Epithelial cell of esophagus (primary cell): ENCODE measurements around the gene SPSB1.
"Not testable (repeated sequence)": the region's sequence is repeated elsewhere in the genome, so short reads cannot be mapped to it uniquely, and the experiment has no call there.

Source experiments
- DNase-seq: peaks from one replicate; pipeline ENCODE4 v3.0.0; 2010; ENCODE audit warnings: low read depth
- H3K4me3 ChIP-seq: 2 replicates; pipeline ENCODE4 v1.5.1; 2011; ENCODE audit warnings: mild to moderate bottlenecking, low read length, control low read depth
- TF ChIP-seq, protein P1 (sequence below): IDR thresholded peaks from 2 replicates; pipeline ENCODE4 v1.5.1; 2011; ENCODE audit warnings: low read depth, mild to moderate bottlenecking, low read length, control low read depth, inconsistent platforms; ENCODE audit not compliant: insufficient read depth; ENCODE audit errors: missing control alignments

SPSB1 gene

GRCh38 chr1:9380711-9381110, 88.0 kb downstream of the SPSB1 start:
- TF ChIP-seq, protein P1, sequence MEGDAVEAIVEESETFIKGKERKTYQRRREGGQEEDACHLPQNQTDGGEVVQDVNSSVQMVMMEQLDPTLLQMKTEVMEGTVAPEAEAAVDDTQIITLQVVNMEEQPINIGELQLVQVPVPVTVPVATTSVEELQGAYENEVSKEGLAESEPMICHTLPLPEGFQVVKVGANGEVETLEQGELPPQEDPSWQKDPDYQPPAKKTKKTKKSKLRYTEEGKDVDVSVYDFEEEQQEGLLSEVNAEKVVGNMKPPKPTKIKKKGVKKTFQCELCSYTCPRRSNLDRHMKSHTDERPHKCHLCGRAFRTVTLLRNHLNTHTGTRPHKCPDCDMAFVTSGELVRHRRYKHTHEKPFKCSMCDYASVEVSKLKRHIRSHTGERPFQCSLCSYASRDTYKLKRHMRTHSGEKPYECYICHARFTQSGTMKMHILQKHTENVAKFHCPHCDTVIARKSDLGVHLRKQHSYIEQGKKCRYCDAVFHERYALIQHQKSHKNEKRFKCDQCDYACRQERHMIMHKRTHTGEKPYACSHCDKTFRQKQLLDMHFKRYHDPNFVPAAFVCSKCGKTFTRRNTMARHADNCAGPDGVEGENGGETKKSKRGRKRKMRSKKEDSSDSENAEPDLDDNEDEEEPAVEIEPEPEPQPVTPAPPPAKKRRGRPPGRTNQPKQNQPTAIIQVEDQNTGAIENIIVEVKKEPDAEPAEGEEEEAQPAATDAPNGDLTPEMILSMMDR: no peak
- no peak overlapping the region for H3K4me3 ChIP-seq
- no peak for DNase-seq

DNA sequence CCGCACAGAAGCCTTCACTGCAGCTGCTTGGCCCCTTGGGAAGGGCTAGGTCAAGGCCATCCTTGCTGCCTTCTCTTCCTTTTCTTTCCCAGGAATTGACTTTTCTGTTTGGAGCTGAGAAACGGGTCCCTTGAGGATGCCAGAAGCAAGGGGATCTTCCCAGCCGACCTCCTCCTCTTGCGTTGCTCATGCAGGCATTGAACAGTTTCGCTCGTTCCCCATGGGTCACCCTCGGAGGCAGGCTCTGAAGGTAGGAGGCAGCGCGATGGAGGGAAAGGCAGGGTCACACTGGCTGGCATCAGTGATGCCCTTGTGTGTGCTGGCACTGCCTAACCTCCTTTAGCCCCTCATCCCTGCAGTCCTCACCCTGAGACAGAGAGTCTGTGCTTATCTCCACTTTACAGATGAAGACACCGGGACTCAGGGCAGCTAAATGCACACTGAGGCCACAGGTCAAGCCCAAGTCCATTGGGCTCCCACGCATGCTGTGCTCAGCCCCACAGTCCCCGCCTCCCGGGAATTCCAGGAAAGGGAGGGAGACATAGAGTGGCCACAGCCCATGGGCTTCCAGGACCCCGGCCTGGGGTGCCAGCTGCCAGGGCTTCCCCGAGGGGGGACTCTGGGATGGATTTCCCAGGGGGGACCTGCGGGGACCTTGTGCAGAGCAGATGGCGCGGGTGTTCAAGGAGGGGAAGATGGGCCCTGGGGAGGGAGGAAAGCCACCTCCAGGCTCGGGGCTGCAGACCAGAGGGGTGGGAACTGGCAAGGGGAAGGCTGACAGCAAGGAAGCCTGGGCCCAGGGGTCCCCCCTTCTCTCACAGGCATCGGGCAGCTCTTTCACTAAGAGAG, 90.2 kb downstream of the SPSB1 start:
- TF ChIP-seq, protein P1: no peak
- H3K4me3 ChIP-seq: no peak overlapping the region
- DNase-seq: no peak

DNA sequence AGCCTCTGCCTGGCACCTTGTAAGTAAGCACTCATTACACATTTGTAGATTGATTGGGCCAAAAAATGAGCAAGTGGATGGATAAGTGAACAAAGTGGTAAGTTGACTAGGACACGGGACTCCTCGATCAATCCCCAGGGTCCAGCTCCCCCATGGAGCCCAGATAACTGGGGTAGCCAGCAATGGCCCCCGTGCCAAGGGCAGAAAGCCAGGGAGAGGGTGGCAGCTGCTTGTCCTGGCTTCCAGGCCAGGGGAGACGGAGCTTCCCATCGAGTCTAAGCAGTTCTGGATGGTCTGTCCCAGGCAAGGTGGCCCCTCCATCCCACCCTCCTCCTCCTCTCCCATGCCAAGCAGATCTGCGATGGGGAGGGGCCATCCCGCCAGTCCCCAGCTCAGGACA, 91.4 kb downstream of the SPSB1 start:
- TF ChIP-seq, protein P1: no peak
- H3K4me3 ChIP-seq: no peak overlapping the region
- DNase-seq: no peak

GRCh38 chr1:9384751-9385245, 92.1 kb downstream of the SPSB1 start:
- no peak for DNase-seq
- H3K4me3 ChIP-seq: no peak overlapping the region
- TF ChIP-seq, protein P1: no peak

DNA sequence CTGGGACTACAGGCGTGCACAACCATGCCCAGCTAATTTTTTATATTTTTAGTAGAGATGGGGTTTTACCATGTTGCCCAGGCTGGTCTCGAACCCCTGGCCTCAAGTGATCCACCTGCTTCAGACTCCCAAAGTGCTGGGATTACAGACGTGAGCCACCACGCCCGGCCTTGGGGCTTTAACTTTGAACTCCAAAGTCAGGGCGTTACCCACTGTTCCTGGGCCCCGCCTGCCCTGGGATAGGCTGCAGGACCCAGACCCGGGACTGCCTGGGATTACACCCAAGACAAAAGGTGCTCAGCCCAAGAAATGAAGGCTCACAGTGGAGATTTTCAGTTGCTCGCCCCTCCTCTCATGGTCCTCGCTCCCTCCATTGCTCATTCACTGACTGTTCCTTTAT, 92.7 kb downstream of the SPSB1 start:
- not testable (repeated sequence) for DNase-seq, H3K4me3 ChIP-seq

GRCh38 chr1:9385801-9386573, 93.3 kb downstream of the SPSB1 start:
- TF ChIP-seq, protein P1: no peak
- H3K4me3 ChIP-seq: no peak overlapping the region
- DNase-seq: no peak
